MM.1S (cell line): ENCODE measurements around the gene HM13.

ENCODE experiments used
- CTCF ChIP-seq: fragments of 300-600 bp; sonication (generic); IDR thresholded peaks from 2 replicates; pipeline ENCODE4 v1.5.1; 2016; ENCODE audit warnings: antibody characterized with exemption, low read length, mixed read lengths
- EZH2 ChIP-seq: fragments of 300-600 bp; sonication (generic); optimal IDR thresholded peaks from 2 replicates; pipeline ENCODE3; 2017; ENCODE audit warnings: low read depth, mild to moderate bottlenecking, antibody characterized with exemption, low read length, mixed read lengths

- TF ChIP-seq EZH2 = no peak
- no peak for TF ChIP-seq CTCF
Observed at GRCh38 chr20:31615416-31615815, 101.2 kb downstream of the HM13 start.
